Activated CD4-positive, CD25-positive, alpha-beta regulatory T cell (primary cell): ENCODE data around the gene EPAS1.

Source experiments
- DNase-seq, 4 experiments: peaks; one replicate each; lab custom pipeline; 2025; lab: John Stamatoyannopoulos, UW

Gene EPAS1

DNA sequence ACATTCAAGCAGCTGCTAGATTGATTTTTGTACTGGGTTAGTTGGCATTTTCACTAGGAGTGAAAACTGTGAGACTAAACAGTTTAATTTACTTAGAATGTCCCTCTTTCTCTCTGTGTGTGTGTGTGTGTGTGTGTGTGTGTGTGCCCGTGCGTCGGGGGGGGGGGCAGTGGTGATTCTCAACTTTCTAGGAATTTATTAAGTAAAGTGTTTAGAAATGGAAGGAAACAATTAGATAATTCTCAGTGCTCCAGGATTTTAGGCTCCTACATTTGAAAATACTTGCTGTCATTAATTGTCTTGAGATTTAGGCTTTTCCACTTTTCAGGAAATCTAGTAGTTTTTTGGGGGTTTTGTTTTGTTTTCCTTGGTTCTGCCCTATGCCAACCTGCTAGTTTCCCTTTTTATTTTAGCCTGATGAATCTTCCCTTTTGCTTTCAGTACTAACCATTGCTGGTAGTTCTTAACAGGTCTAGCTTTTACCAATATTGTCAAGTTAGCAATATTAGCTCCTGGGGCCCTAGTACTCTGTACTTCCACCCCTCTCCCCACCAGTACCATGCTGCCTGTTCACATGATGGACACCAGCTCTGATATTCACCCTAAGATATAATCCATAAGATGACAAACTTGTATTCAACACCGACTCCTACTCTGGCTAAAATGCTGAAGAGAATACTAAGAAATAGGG lies 4.9 kb downstream of the EPAS1 start:
- no peak for DNase-seq

GRCh38 chr2:46303233-46303632 lies 6.0 kb downstream of the EPAS1 start:
- no peak for DNase-seq

DNA sequence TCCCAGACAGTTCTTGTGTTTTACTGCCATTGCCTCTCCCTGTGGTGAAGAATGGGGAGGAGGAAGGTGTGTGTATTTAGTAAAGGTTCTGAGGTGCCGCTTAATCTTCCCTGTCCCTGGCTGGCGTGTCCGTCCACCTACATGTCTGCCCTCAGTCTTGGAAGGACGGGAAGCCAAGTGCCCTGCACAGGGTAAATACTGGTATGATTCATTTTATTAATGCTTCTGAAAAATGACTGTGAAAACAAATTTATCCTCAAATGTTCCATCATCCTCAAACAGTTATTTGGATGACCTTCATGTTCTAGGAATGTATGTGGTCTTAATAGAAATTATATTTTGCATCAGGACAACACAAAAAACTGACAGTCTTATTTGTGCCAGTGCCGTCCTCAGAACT lies 6.6 kb downstream of the EPAS1 start:
- DNase-seq: no peak

DNA sequence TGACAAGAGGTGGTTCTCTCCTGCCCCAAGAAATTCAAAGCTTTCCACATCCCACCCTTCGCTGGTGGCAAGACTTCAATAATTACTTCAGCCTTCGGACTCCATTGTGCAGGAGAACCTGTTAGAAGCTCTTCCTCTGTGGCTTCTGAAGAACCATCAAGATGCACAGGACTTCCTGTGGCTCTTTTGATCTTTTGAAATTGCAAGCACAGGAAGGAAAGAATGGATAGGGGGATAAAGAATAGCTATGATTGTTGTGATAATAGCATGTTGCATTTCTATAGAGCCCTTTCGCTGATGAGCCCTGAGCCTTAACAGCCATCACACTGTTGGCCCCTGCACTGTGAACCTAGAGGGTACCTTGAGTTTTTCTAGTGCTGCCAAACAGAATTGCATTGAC lies 7.4 kb downstream of the EPAS1 start:
- DNase-seq: no peak

- no peak for DNase-seq
Measured at GRCh38 chr2:46305187-46305586, 8.0 kb downstream of the EPAS1 start.

- DNase-seq: no peak
Measured at GRCh38 chr2:46305767-46306166, 8.6 kb downstream of the EPAS1 start.

GRCh38 chr2:46306330-46306751 lies 9.1 kb downstream of the EPAS1 start:
- no peak for DNase-seq

DNA sequence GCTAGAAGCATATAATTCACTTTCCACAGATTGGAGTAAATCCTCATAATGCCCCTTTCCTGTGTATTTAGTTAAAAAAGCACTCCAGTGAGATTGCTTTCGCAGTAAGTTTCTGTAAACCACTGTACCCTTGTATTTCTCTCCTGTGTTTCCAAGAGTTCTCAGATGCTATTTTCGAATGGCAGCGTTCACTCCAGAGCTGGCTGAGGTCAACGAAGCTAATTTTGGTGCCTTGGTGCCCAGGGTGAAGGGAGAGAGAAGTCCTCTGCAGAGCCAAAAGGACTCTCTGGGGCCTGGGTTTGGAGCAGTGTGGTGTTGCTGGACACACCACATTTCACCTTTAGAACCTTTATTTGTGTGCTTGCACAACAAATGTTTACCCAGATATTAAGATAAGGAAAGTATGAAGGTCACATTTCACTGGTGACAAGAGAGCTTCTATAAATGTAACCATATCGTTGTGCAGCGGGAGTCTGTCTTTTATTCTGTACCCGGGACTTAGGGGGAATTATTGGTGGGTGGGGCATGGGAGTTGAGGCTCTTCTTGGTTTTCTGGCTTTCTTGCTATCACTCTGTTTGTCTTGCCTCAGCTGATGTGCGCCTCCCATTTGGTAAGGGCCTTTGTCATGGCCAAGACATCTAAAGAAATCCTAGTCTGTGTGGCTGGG lies 9.9 kb downstream of the EPAS1 start:
- DNase-seq: no peak

DNA sequence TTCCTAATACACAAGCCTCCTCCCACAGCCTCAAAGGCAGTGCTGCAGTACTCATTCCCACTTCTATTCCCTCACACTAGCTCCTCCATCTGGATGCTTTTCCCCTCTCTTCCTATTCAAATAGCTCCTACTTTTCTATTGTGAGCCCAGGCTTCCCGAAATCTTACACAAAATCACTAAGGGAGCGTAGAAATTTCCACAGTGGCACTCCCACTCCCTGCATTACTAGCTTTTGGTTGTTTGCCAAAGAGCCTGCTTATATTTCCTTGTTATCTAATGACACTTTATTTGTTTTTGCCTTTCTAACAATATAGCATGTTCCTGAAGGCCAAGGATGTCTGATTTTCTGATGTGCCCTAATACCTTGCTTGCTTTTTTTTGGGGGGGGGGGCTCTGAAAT lies 10.9 kb downstream of the EPAS1 start:
- no peak for DNase-seq

DNA sequence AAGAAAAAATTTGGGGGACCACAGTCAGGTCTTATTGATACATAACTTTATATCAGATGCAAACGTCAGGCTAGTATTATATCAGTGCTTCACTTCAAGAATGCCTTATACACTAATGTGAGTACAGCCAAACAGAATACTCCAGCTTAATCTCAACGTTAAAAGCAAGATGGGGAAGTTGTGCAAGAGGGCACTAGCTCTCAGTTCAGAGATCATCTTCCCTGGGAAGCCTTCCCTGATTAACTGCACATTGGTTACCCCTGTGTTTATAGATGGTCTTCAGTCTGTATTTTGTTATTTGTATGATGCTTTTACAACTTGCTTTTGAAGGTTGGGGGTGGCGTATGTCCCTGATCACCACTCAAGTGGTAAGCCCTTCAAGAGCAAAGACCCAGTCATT lies 11.4 kb downstream of the EPAS1 start:
- no peak for DNase-seq

GRCh38 chr2:46309052-46309953 lies 12.1 kb downstream of the EPAS1 start:
- DNase-seq: no peak

- no peak for DNase-seq
Measured at GRCh38 chr2:46310446-46310845, 13.2 kb downstream of the EPAS1 start.

DNA sequence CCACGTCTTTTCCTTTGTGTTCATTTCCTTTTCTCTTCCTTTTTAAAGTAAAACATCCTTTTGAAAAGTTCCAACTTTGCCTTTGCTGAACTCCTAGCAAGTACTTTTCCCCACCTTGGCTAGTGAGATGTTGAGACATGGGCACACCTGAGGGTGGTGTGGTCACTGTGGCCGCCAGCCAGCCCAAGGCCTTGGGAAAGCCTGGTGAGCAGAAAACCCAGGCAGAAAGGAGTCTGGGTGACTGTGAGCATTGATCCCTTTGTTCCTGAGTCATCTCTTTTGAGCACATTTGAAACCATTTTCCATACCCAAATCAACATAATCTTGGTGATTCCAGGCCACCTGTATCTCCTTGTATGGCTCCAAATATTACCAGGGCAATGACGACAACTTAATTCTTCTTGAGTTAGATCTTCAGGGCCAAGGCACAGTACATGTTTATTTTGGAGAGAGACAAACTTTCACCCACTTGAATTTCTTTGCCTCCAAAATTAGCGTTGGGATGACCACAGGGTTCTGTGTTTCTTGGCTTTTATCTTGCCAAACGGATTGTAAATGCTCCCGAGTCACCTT lies 14.5 kb downstream of the EPAS1 start:
- DNase-seq: no peak

DNA sequence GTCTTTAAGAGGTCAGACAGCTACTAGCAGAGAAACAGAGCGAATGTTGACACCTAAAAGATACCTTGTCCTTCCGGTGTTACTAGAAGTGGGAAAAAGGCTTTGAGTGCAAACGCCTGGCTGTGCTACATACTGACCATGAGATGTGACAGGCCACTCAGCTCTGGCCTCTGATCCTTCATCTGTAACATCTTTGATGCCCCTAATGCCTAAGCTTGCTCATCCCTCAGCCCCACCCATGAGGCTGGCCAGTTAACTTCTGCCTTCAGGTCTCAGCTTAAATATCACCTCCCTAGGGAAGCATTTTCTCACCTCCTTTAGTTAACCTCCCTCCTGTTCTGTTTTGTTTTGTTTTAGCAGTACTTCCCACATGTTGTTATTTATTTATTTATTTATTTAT lies 15.9 kb downstream of the EPAS1 start:
- no peak for DNase-seq

DNA sequence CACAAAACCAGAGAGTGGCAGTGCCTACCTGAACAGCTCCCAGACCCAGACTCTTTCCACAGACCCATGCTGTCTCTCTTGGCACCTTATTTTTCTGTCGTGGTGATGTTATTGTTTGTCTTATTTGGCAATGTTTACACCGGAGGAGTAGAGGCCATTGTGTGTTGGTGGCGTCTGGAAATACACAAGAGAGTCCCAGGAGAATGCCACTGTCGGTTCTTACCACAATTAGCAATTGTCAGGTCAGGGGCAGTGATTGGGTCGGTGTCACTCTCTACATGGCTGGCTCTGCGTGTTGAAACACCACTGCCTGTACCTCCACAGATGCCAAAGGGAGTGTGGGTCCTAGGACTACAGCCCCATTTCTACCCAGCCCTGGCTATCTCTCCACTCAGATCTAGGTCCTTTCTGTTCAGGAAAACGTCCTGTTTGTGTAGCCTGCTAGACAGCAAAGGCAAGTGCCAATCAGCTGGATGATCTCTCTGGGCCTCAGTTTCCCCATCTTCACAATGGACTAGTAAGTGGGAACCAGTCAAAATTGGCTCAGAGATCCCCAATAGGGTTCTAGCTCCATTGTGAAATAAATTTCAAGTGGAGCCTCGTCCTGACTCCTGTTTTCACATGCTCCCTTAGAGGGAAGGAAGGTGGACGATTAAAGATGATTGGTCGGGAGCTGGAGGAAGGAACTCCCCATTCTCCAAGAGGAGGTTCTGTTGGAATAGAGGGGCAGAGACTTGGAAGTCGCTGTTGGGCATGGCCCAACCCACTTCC lies 17.0 kb downstream of the EPAS1 start:
- no peak for DNase-seq

DNA sequence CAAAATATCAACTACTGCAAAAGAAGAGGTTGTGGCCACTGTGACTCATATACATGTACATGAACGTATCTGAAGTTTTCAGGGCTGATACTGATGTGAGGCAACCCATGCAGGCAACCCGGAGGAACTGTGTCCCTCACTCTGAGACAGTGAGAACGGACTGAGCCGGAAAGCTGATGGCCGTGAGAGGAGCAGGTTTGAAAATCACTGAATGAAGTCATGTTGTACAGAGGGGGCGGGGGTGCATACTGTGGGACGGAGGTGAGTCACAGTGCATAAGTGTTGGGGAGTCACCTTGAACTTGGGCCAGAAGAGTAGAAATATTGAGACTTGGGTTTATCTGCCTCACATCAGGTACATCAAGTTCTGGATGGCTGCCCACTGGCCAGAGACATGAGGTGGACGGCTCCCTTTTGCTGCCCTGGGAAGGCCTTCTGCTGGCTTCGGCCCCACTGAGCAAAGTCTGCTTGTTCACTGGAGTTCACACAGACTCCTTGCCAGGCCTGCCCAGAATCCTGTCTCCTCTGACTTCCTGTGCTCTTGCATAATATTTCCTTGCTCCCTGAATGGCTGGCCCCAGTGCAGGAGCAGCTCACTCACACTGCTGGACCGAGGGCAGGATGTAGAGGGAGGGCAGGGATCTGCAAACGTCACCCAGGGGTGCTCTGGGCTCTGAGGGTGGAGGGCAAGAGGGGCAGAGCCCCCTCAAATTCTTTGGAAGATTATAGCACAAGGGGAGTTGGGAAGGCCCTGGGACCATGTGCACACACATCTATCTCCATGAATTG lies 18.1 kb downstream of the EPAS1 start:
- DNase-seq: no peak

DNA sequence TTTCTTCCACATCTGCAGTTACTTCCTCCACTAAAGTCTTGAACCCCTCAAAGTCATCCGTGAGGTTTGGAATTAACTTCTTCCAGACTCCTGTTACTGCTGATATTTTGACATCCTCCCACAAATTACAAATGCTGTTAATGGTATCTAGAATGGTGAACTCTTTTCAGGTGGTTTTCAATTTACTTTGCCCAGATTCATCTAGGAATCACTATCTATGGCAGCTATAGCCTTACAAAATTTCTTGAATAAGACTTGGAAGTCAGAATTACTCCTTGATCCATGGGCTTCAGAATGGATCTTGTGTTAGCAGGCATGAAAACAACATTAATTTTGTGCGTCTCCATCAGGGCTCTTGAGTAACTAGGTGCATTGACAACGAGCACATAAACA lies 19.9 kb downstream of the EPAS1 start:
- no peak for DNase-seq

DNA sequence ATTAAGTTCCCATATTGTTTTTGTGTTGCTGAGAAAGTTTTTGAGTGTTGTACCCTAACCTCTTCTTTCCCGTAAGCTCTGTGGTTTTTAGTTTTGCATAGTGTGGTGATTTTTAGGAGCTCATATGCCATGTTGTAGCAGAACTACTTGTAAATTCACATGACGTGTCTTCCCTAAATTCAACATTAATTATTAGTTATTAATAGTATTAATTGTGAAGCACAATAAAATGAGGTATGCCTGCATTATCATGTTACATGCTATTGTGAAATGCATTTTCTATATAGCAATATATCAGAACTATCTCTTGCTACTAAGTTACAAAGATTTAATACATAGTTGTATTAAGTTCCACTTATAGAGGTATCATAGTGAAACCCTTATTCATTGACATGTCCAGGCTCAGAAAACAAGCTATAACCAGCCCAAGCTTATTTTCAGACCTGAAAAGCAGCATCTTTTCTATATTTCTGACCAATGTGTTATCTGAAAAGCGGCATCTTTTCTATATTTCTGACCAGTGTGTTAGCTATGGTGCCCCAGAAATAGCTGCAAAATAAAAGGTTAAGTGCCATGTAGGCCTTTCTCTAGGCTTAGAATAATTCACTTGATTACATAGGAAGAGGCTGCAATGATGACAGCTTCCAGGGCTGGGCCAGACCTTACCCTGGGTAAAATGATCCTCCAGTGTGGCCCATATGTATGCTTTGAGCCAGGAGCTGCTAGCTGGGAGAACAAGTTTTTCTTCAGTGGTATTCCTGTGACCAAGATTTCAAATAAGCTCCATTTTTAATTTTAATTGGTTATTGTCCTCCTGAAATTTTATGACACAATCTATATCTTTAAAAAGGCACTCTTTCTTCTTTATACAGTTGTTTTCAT lies 21.6 kb downstream of the EPAS1 start:
- DNase-seq: no peak

DNA sequence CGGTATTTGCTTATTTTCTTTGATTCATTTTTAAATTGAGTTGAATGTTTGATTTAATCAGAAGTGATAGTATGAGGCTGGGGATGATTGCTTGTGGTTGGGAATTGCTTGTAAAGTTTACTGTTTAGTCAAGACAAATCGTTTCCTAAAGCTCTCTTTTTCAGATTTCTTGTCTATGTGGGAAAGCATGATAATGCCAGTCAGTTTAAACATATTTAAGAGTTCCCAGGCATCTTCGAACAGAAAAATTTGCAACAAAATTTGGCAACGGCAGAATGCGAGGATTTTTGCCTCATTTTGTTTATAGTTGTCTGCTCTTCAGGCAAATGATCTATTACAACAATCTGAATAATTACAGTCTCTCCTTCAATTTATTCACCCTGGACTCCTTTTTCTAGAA lies 22.5 kb downstream of the EPAS1 start:
- DNase-seq: no peak

DNA sequence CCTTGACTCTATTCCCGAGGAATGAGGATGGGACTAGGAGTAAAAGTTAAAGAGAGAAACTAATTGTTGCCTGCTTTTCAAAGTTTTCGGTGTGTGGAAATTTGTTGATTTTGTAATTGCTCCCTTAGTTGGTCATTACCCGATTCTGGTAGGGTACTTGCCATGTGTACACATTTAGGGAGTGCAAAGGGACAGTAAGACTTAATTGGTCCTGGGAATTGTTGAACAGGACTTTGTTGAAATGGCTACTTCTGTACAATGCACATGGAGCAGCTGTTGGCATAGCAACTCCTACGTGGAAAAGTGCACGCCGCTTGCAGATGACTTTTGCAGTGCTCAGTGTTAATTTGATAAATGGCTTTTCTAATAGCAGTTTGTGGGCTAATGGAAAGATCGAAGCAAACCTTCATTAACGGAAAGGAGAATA lies 22.9 kb downstream of the EPAS1 start:
- no peak for DNase-seq
